Gastroesophageal sphincter (tissue), 3 donors: Measurements from ENCODE around the gene SPAAR.

ENCODE experiments used
- CTCF ChIP-seq, 4 experiments: fragments of 200-600 bp in 2 of 4; fragments of 450-650 bp in 2 of 4; sonication (generic) in 1 of 4; IDR thresholded peaks; one replicate each; pipeline ENCODE4 v1.5.1; 2017 to 2019; ENCODE audit warnings: antibody characterized with exemption in 4 of 4, mild to moderate bottlenecking in 2 of 4, moderate library complexity in 2 of 4
- EP300 ChIP-seq: sonication (generic); formaldehyde crosslinking; IDR thresholded peaks from one replicate; pipeline ENCODE4 v1.6.1; 2017; ENCODE audit warnings: antibody characterized with exemption, mild to moderate bottlenecking
- POLR2A ChIP-seq, 2 donors: fragments of 450-650 bp; IDR thresholded peaks; one replicate each; pipeline ENCODE4 v1.6.1; 2017; ENCODE audit warnings: antibody characterized with exemption in 2 of 2, mild to moderate bottlenecking in 2 of 2, moderate library complexity in 1 of 2

GRCh38 chr9:35891646-35892045, 17.6 kb upstream of the SPAAR start:
- TF ChIP-seq POLR2A (IDR thresholded peaks at IDR 0.05) (no peak), CTCF (IDR thresholded peaks at IDR 0.05) (no peak), EP300 (no peak)
